ENCODE data around the gene DEXI. TPM values are rescaled to one million over a fixed set of nuclear protein-coding genes. Genes with fewer than 3 reads are reported as not detected.

DEXI gene
- total and polyA plus RNA-seq, 2 of the 4 experiments (the other 2 are of a cell fraction), result 43.7 to 63.6 TPM

DNA sequence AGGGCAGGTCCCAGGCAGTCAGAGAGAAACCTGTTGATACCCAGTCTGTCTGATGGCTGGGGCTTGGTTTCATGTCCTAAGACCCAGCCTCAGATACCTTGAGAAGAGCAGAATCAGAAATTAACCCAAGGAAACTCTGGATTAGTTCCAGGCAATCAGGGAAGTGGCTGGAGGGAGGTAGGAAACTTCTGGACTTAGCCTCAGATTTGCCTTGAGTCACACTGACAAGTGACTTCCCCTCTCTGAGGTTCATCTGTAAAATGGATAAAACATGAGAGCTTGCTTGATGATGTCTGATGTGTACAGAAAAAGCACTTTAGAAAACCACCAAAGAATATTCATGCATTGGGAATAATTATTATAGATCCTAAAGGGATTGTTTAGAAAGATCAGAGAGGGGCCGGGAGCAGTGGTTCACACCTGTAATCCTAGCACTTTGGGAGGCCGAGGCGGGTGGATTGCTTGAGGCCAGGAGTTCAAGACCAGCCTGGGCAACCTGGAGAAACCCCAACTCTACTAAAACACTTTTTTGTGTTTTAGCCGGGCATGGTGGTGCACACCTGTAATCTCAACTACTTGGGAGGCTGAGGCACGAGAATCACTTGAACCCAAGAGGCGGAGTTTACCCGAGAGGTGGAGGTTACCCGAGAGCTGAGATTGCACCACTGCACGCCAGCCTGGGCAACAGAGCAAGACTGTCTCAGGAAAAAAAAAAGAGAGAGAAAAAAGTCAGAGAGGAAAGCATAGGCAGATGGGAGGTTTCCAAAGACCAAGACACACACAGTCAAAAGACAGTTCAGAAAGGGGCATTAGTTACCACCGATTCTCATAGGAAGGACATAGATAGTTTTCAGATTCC lies 61.4 kb downstream of the DEXI start:
- H3K9ac ChIP-seq (ENCODE audit: low read depth, low read length), result no peak overlapping the region
- WGBS, 2 experiments (ENCODE audit: extremely low coverage in 2 of 2, insufficient read length in 1 of 2), result no CpG with 5 or more reads among the region's 10 CpGs

More for the DNA sequence above, 61.4 kb downstream of the DEXI start:
- no peak overlapping the region for H3K23ac ChIP-seq (ENCODE audit: low read depth, low read length)
- in situ Hi-C loops (cut with MboI; ENCODE audit: low sequenced_read_pairs) (no loop called here), dilution Hi-C loops (cut with HindIII; ENCODE audit: low sequenced_read_pairs, unreplicated experiment) (no loop called here), intact Hi-C loops (cut with micrococcal nuclease) (no loop called here)
- no peak for ATAC-seq (ENCODE audit: low read depth)
- no peaks in the 10 kb centered on the region for H3K4me1 ChIP-seq (ENCODE audit: control insufficient read depth, insufficient read depth, low read length)
- no peak overlapping the region for H3K27ac ChIP-seq (ENCODE audit: insufficient read depth, low read length)
- H2AFZ ChIP-seq (replicated peaks; ENCODE audit: low read length, poor library complexity), result no peak overlapping the region
- no peak overlapping the region for H3K14ac ChIP-seq (replicated peaks; ENCODE audit: low read depth, low read length)
- CTCF ChIA-PET, result no interaction called here
- DNase-seq, result no peak
- no peak overlapping the region for H4K8ac ChIP-seq (ENCODE audit: low read depth in 2 of 2, low read length in 2 of 2)
- no peaks in the 10 kb centered on the region for H3K36me3 ChIP-seq (ENCODE audit: control insufficient read depth, insufficient read depth, low read length)
- H3K56ac ChIP-seq (ENCODE audit: extremely low read depth, insufficient read depth, low read length), result no peak overlapping the region
- no peaks in the 10 kb centered on the region for H3K79me1 ChIP-seq (ENCODE audit: low read depth in 1 of 2, low read length in 2 of 2)
- POLR2A ChIA-PET (ENCODE audit: unreplicated experiment), result no interaction called here
- BruUV-seq (replicated peaks), result no TSS peak
- no peak overlapping the region for H3K4me2 ChIP-seq (ENCODE audit: low read depth, low read length)
- H2BK5ac ChIP-seq (ENCODE audit: low read depth, low read length, poor library complexity, severe bottlenecking), result no peak overlapping the region
- peaks cover 52% of the 10 kb centered on the region for H3K27me3 ChIP-seq (ENCODE audit: control insufficient read depth, insufficient read depth, low read length)
- no peaks in the 10 kb centered on the region for H3K9me1 ChIP-seq (ENCODE audit: insufficient read depth, low read length)
- H2BK20ac ChIP-seq (ENCODE audit: low read depth, low read length), result no peak overlapping the region
- no peak for TF ChIP-seq FOS (IDR thresholded peaks at IDR 0.05; ENCODE audit: low read depth, low read length)
- TF ChIP-seq, protein P1, sequence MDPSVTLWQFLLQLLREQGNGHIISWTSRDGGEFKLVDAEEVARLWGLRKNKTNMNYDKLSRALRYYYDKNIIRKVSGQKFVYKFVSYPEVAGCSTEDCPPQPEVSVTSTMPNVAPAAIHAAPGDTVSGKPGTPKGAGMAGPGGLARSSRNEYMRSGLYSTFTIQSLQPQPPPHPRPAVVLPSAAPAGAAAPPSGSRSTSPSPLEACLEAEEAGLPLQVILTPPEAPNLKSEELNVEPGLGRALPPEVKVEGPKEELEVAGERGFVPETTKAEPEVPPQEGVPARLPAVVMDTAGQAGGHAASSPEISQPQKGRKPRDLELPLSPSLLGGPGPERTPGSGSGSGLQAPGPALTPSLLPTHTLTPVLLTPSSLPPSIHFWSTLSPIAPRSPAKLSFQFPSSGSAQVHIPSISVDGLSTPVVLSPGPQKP (IDR thresholded peaks at IDR 0.05; ENCODE audit: borderline replicate concordance, low read depth, low read length), result no peak
- no peak for TF ChIP-seq SMC3 (IDR thresholded peaks at IDR 0.05; ENCODE audit: low read depth, low read length)
- no peak for TF ChIP-seq POLR2A (IDR thresholded peaks at IDR 0.05; ENCODE audit: low read depth, low read length)
- TF ChIP-seq MAFK (IDR thresholded peaks at IDR 0.05; ENCODE audit: low read depth, low read length), result no peak
- no peak for TF ChIP-seq CHD1 (IDR thresholded peaks at IDR 0.05; ENCODE audit: low read depth, low read length)
- TF ChIP-seq, protein P2, sequence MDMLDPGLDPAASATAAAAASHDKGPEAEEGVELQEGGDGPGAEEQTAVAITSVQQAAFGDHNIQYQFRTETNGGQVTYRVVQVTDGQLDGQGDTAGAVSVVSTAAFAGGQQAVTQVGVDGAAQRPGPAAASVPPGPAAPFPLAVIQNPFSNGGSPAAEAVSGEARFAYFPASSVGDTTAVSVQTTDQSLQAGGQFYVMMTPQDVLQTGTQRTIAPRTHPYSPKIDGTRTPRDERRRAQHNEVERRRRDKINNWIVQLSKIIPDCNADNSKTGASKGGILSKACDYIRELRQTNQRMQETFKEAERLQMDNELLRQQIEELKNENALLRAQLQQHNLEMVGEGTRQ (IDR thresholded peaks at IDR 0.05; ENCODE audit: low read depth, low read length), result no peak
- TF ChIP-seq CEBPB (IDR thresholded peaks at IDR 0.05; ENCODE audit: low read depth, low read length), result no peak
- no peak for TF ChIP-seq RFX5 (IDR thresholded peaks at IDR 0.05; ENCODE audit: low read depth, low read length)
- TF ChIP-seq RAD21 (IDR thresholded peaks at IDR 0.05; ENCODE audit: low read length), result no peak
- no peak overlapping the region for H2BK15ac ChIP-seq (ENCODE audit: low read depth, low read length)
- no peak overlapping the region for H3K4ac ChIP-seq (ENCODE audit: low read depth, low read length)
- no peaks in the 10 kb centered on the region for H4K20me1 ChIP-seq (ENCODE audit: insufficient read depth, low read length)
- no peak overlapping the region for H3K4me3 ChIP-seq (ENCODE audit: insufficient read depth, low read depth, low read length)
- no peak overlapping the region for H4K5ac ChIP-seq (ENCODE audit: low read depth, low read length)
- no peak overlapping the region for H4K91ac ChIP-seq (ENCODE audit: insufficient read depth, low read depth, low read length)
- no peak overlapping the region for H2AK9ac ChIP-seq (replicated peaks; ENCODE audit: low read depth, low read length, poor library complexity)
- H2AK5ac ChIP-seq (ENCODE audit: low read depth, low read length), result no peak overlapping the region
- no peaks in the 10 kb centered on the region for H3K9me3 ChIP-seq (ENCODE audit: control insufficient read depth, insufficient read depth, low read length)
- no peak overlapping the region for H3K18ac ChIP-seq (ENCODE audit: low read depth, low read length)
- no peak overlapping the region for H2BK120ac ChIP-seq (ENCODE audit: low read depth, low read length)
